Measurements from ENCODE around the gene IKZF4. TPM values are rescaled to one million over a fixed set of nuclear protein-coding genes. Genes with fewer than 3 reads are reported as not detected.

IKZF4 gene
- total and polyA plus RNA-seq, 2 of the 8 experiments (the other 6 are each of a cell fraction or from before 2014, with no cell fraction given), result 8.0 to 13.3 TPM

- no peak for TF ChIP-seq CHD7 (IDR thresholded peaks at IDR 0.05; ENCODE audit: insufficient replicate concordance, low read length)
- TF ChIP-seq ATF3 (IDR thresholded peaks at IDR 0.05; ENCODE audit: insufficient read depth, low read depth, low read length), result no peak
- peak; percentile 97 for TF ChIP-seq SIN3A (conservative IDR thresholded peaks at IDR 0.05 in 1 of 2, IDR thresholded peaks at IDR 0.05 in 1 of 2; ENCODE audit: low read depth in 1 of 2, low read length in 2 of 2)
- no peak for TF ChIP-seq CBX8 (IDR thresholded peaks at IDR 0.05; ENCODE audit: borderline replicate concordance, low read depth, low read length)
- peak; percentile 98 for TF ChIP-seq TAF1 (IDR thresholded peaks at IDR 0.05; ENCODE audit: low read depth, low read length)
- no peak for TF ChIP-seq NRF1 (IDR thresholded peaks at IDR 0.05; ENCODE audit: low read depth, low read length)
- TF ChIP-seq CHD2 (IDR thresholded peaks at IDR 0.05; ENCODE audit: low read length), result peak; percentile 98
These were observed 47.1 kb upstream of the IKZF4 start, which contains the start of gene RAB5B (continued) for GRCh38 chr12:55973599-55974307.

Measured in H1 (cell line).